SH-SY5Y (cell line): ENCODE data around the gene MT4.

Experiments
- GATA2 ChIP-seq: IDR thresholded peaks from 2 replicates; pipeline ENCODE4 v1.6.1; 2011; ENCODE audit warnings: mild to moderate bottlenecking, low read depth, low read length
- GATA3 ChIP-seq: IDR thresholded peaks from 2 replicates; pipeline ENCODE4 v1.6.1; 2011; ENCODE audit warnings: low read depth, mild to moderate bottlenecking, low read length, moderate library complexity

- TF ChIP-seq GATA2, result no peak
- TF ChIP-seq GATA3, result no peak
Observed at GRCh38 chr16:56517206-56517605, 47.7 kb upstream of the MT4 start.
